ENCODE data around the gene SLC22A5. TPM values are rescaled to one million over a fixed set of nuclear protein-coding genes. Genes with fewer than 3 reads are reported as not detected.

The SLC22A5 gene
- total and polyA plus RNA-seq, 2 donors (not counting 1 experiment from before 2014, with no cell fraction given) = 5.7 to 12.9 TPM

DNA sequence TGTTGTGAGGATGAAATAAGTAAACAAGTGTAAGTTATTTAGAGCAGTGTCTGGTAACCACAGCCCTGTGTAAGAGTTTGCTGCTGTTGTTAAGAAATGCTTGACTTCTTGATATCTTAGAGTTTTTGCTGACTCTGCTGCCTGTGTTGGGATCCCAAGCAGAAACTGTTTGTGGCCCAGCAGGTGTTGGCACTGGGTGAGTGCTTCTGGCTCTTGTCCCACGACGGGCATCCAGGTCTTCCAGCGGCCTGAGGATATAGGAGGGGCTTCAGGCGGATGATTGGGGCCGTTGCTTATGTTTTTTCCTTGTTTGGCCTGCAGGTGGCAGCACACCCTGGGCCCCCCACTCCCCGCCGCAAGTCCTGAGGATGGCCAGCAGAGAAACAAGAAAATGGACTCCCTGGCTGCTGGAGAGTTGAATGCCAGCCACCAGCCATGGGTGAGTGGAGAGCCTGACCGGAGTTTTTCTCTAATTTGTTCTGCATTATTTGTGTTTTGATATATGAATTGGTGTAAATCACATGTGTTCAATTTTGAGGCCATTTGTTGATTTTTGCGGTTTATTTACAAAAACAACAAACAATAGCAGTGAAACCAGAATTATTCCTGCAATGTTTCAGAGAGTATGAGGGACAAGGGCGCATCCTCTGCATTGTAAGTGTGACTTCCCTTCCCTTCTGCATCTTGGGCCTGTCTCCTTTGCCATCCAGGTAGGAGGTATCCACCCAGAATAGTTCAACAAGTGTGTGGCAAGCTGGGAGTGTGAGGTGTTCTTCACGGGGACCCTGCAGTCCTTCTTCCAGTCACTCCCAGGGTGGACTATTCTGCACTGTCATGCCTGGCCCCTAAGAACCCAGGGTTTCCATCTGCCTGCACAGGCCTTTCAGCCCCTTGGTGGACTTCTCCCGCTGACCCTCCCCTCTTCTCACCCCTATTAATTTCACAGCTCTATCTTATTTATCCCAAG is 50.3 kb downstream of the SLC22A5 start:
- TF ChIP-seq, protein P1, sequence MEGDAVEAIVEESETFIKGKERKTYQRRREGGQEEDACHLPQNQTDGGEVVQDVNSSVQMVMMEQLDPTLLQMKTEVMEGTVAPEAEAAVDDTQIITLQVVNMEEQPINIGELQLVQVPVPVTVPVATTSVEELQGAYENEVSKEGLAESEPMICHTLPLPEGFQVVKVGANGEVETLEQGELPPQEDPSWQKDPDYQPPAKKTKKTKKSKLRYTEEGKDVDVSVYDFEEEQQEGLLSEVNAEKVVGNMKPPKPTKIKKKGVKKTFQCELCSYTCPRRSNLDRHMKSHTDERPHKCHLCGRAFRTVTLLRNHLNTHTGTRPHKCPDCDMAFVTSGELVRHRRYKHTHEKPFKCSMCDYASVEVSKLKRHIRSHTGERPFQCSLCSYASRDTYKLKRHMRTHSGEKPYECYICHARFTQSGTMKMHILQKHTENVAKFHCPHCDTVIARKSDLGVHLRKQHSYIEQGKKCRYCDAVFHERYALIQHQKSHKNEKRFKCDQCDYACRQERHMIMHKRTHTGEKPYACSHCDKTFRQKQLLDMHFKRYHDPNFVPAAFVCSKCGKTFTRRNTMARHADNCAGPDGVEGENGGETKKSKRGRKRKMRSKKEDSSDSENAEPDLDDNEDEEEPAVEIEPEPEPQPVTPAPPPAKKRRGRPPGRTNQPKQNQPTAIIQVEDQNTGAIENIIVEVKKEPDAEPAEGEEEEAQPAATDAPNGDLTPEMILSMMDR (IDR thresholded peaks at IDR 0.05) = peak; percentile 91
- no peak for TF ChIP-seq EZH2 (IDR thresholded peaks at IDR 0.05; ENCODE audit: borderline replicate concordance, insufficient read depth, low read depth, low read length, poor library complexity, severe bottlenecking)
- H3K4me3 ChIP-seq (ENCODE audit: control extremely low read depth in 1 of 5, extremely low read depth in 1 of 5, insufficient read depth in 1 of 5, low read depth in 2 of 5, low read length in 4 of 5) = peak overlapping the region in 1 of 5 experiments; percentile 51
- no peaks in the 10 kb centered on the region for H3K27me3 ChIP-seq (replicated peaks in 1 of 4; ENCODE audit: control extremely low read depth in 1 of 4, control insufficient read depth in 3 of 4, insufficient read depth in 4 of 4, low read length in 3 of 4)
- Mint-ChIP-seq H3K4me3 (peak overlapping the region; percentile 90), H3K4me1 (peaks cover 95% of the 10 kb centered on the region), H3K27ac (peak overlapping the region; percentile 93), H3K27me3 (no peaks in the 10 kb centered on the region), H3K9me3 (ENCODE audit: insufficient read depth) (no peaks in the 10 kb centered on the region)
- H4K20me1 ChIP-seq (ENCODE audit: control insufficient read depth, insufficient read depth, low read length, poor library complexity, severe bottlenecking) = no peaks in the 10 kb centered on the region
- peak; percentile 81 for DNase-seq
- peak; percentile 34 for ATAC-seq (ENCODE audit: low read depth)
- H3K79me2 ChIP-seq (ENCODE audit: control insufficient read depth, insufficient read depth, low read length) = peaks cover 94% of the 10 kb centered on the region
- H3K4me1 ChIP-seq (ENCODE audit: control insufficient read depth in 2 of 2, insufficient read depth in 2 of 2, low read length in 2 of 2) = peaks cover 90 to 91% of the 10 kb centered on the region in 2 donors
- H2AFZ ChIP-seq (ENCODE audit: insufficient read depth, low read depth, low read length, poor library complexity, severe bottlenecking) = peak overlapping the region; percentile 39
- intact Hi-C loops (cut with micrococcal nuclease) = loop anchor here (1.0 to 5.0 kb wide), 5 partner anchors 8 to 622 kb away; partner anchors contain the start of gene FNIP1
- H3K4me2 ChIP-seq (replicated peaks; ENCODE audit: low read depth, low read length, poor library complexity, severe bottlenecking) = peak overlapping the region; percentile 76
- POLR2A ChIA-PET = interaction anchor here (0.7 to 6.2 kb wide), 16 partner anchors 8 to 81 kb away, joined by 3 to 47 read pairs (median 11); partner anchors contain the start of gene IRF1
- H3K9me3 ChIP-seq (ENCODE audit: control extremely low read depth in 1 of 3, control insufficient read depth in 2 of 3, insufficient read depth in 1 of 3, low read length in 2 of 3) = no peaks in the 10 kb centered on the region
- WGBS (ENCODE audit: insufficient coverage) = 8% methylated on average over 7 of the region's 12 CpGs
- CTCF ChIA-PET = interaction anchor here (0.8 to 6.2 kb wide), 26 partner anchors 8 to 86 kb away, joined by 3 to 68 read pairs (median 10); partner anchors contain the start of gene IRF1
- peak overlapping the region; percentile 50 for H3K9ac ChIP-seq (ENCODE audit: low read length)
- peaks cover 1 to 24% of the 10 kb centered on the region in 2 experiments for H3K36me3 ChIP-seq (replicated peaks in 1 of 2; ENCODE audit: control extremely low read depth in 1 of 2, control insufficient read depth in 1 of 2, extremely low read depth in 1 of 2, insufficient read depth in 2 of 2, low read length in 1 of 2)
- peak overlapping the region; percentile 92 to 94 for H3K27ac ChIP-seq (ENCODE audit: low read length in 2 of 2)
